HG02870 (cell line): ENCODE measurements around the gene OSTN.
A peak's percentile ranks its signal among the peaks of the same experiment; 100 is the strongest.

ENCODE experiments used
- ATAC-seq: cut with Tn5 transposase; IDR thresholded peaks from one replicate; pipeline ENCODE4 v1.9.1; 2021; ENCODE audit warnings: mild to moderate bottlenecking, moderate library complexity; ENCODE audit not compliant: unreplicated experiment

Gene OSTN

DNA sequence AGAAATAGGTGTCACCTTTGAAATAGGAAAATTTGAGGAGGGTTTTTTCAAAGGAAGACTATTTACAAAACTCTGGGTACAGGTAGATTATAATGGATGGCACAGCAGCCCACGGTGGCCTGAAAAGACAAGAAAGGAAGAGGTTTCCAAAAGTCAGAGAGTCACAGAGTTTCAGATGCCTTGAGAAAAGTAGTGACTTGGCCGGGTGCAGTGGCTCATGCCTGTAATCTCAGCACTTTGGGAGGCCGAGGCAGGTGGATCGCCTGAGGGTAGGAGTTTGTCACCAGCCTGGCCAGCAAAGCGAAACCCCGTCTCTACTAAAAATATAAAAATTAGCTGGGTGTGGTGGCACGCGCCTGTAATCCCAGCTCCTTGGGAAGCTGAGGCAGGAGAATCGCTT lies 35.2 kb downstream of the OSTN start:
- ATAC-seq, result no peak

- peak; percentile 99 for ATAC-seq
These were observed 36.6 kb downstream of the OSTN start for GRCh38 chr3:191235331-191236314.

- no peak for ATAC-seq
These were observed 37.6 kb downstream of the OSTN start for GRCh38 chr3:191236646-191237045.

DNA sequence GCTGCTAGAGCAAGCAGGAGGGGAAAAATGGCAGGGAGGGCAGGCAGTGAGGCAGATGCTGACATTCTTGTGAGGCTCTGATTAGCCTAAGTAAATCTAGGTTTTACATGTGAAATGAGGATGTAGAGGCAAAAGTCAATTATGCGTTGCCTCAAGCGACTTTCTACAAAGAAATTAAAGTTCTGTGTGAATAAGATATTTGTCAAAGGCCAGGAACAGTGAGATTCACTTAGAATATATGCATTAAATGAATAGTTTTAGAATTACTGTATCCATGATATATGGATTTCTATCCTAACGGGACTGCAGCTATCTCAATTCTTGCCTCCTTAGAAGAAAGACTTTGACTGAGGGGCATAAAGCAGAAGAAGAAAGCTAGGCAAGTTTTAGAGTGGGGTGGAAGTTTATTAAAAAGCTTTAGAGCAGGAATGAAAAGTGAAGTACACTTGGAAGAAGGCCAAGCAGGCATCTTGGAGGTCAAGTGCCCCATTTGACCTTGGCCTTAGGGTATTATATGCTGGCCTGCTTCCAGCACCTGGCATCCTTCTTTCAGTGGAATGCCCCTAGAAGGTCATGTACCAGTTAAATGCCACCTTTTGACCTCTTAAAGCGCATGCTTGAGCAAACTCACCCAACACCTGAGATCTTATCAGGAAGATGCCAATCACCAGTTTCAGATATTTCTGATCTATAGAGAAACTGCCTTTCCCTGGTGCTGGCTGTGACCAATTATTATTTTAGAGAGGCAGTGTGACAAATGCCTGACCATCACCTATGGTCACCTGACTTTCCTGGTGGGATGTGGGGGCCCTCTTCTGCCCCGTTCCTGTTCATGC lies 38.2 kb downstream of the OSTN start:
- ATAC-seq, result no peak

- ATAC-seq, result no peak
These were observed 39.3 kb downstream of the OSTN start for GRCh38 chr3:191238321-191238817.

GRCh38 chr3:191239407-191240031 lies 40.5 kb downstream of the OSTN start:
- ATAC-seq, result no peak

GRCh38 chr3:191240486-191240885 lies 41.4 kb downstream of the OSTN start:
- no peak for ATAC-seq

- no peak for ATAC-seq
These were observed 45.3 kb downstream of the OSTN start for GRCh38 chr3:191244242-191244867.

- ATAC-seq, result peak; percentile 77
These were observed 47.0 kb downstream of the OSTN start for GRCh38 chr3:191246034-191246433.

GRCh38 chr3:191246630-191247029 lies 47.6 kb downstream of the OSTN start:
- ATAC-seq, result no peak

DNA sequence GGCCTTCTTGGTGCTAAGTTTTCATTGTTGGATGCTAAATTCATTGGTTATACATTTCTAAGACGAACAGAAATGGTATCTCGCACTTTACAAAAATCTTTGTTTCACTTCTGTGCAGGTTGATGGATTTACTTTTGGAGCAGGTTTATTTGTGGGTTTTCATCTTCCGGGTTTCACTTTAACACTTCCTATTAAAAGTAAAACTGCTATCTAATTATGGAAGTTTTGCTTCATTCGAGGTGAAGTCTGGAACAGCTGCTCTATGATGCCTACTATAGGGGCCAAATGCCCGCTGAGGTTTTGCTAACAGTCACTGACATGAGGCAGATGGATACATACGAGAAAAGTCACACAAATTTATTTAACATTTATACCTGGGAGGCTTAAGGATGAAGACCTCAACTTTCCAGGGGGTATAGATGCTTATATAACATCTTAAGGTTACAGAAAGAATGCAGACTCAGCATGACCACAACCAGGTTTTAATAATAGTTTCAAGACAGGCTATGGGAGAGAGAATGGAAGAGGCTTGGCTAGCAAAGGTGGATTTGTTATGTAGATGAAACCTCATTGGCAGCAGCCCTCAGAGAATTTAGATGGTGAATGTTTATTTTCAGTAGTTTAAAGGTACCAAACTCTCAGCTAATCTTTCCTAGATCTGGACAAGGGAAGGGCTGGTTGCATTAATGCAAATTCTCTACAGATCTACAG lies 54.2 kb downstream of the OSTN start:
- ATAC-seq, result no peak

DNA sequence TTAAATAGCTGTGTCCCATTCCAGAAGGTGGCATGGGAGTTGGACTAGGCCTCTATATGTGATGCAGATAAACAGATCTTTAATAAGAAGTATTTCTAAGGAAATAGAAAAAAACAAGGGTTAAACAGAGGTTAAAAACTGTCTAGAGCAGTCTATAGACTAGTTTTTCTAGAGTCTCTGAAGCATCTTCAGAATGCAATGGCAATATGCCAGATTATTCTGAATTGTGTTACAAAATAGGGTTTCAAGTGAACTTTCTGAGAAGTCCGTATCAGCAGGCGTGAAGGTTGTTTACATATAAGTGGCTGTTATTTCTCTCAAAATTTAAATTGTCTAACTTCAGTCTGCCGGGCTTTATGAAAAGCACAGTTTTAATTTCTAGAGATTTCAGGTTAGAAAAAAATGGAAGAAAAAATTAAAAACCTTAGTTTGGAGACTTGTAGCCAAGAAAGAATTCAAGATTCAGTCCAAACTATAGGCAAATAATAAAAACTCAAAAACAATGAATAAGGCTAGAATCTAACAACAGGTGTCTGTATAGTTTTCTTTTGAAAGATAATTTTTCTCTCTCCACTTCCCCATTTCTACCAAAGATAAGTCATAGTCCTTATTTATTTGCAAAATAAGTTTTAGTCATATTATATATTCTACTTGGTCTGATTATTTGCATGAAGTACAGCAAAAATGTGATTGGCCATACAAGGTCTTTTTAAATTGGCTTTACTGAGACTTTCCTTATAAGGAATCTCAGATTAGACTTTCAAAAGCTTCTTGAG lies 55.2 kb downstream of the OSTN start:
- peak; percentile 37 for ATAC-seq

- no peak for ATAC-seq
These were observed 56.1 kb downstream of the OSTN start for GRCh38 chr3:191255156-191255555.

- no peak for ATAC-seq
These were observed 57.4 kb downstream of the OSTN start for GRCh38 chr3:191256405-191256804.

GRCh38 chr3:191257286-191257685 lies 58.2 kb downstream of the OSTN start:
- ATAC-seq, result no peak

DNA sequence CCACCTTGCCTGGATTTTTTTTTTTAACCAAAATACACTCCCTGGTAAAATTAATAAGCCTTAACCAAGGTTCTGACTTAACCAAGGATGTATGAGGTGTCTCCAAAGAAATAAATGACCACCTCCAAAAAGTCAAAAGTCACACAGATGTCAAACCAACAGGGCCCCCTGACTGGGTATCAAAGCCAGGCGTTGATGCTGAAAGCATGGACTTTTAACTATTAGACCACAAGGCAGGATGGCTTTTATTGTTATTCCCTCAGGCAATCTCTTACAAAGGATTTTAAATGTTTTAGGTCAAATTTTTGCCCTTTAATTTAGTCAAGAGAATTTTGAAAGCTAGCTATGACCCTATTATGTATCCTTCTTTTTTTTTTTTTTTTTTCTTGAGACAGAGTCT lies 60.4 kb downstream of the OSTN start:
- ATAC-seq, result no peak

- no peak for ATAC-seq
These were observed 61.6 kb downstream of the OSTN start for GRCh38 chr3:191260431-191261303.

DNA sequence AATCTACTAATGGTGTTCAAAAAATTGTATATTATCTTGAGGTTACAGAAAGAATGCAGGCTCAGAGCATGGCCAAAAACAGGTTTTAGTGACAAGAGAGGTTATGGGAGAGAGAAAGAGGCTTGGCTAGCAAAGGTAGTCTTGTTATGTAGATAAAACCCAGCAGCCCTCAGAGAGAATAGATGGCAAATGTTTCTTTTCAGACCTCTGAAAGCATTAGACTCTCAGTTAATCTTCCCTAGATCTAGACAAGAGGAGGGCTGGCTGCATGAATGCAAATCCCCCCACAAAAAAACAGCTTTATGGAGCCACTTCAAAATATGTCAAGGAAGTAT lies 62.2 kb downstream of the OSTN start:
- no peak for ATAC-seq
